HUDEP-2 (cell line): Measurements from ENCODE around the gene RCBTB1.
"Not testable (repeated sequence)": the region's sequence is repeated elsewhere in the genome, so short reads cannot be mapped to it uniquely, and the experiment has no call there.

ENCODE experiments used
- DNase-seq, 76 experiments: peaks; one replicate each; lab custom pipeline; 2025; ENCODE audit not compliant: unreplicated experiment in 76 of 76; lab: John Stamatoyannopoulos, UW

RCBTB1 gene

GRCh38 chr13:49606747-49607648, 21.6 kb upstream of the RCBTB1 start:
- peak in 73 of 76 experiments; percentile 8 to 80 (median 64) for DNase-seq

- no peak for DNase-seq
Observed at GRCh38 chr13:49604570-49604969, 19.2 kb upstream of the RCBTB1 start.

GRCh38 chr13:49602615-49603014, 17.3 kb upstream of the RCBTB1 start:
- not testable (repeated sequence) for DNase-seq

- DNase-seq: no peak
Observed at GRCh38 chr13:49602005-49602404, 16.6 kb upstream of the RCBTB1 start.

- DNase-seq: peak in 64 of 76 experiments; percentile 3 to 81 (median 34)
Observed at GRCh38 chr13:49597043-49597641, 11.8 kb upstream of the RCBTB1 start.

- peak in 8 of 76 experiments; percentile 2 to 38 (median 24) for DNase-seq
Observed at GRCh38 chr13:49596221-49596620, 10.9 kb upstream of the RCBTB1 start.

- no peak for DNase-seq
Observed at GRCh38 chr13:49594576-49594975, 9.2 kb upstream of the RCBTB1 start.

- not testable (repeated sequence) for DNase-seq
Observed at GRCh38 chr13:49593876-49594275, 8.5 kb upstream of the RCBTB1 start.

GRCh38 chr13:49590714-49591113, 5.4 kb upstream of the RCBTB1 start:
- not testable (repeated sequence) for DNase-seq

- DNase-seq: no peak
Observed at GRCh38 chr13:49587311-49587847, 2.0 kb upstream of the RCBTB1 start.

GRCh38 chr13:49586717-49587116, 1.4 kb upstream of the RCBTB1 start:
- no peak for DNase-seq

GRCh38 chr13:49584771-49585182, 581 bp downstream of the RCBTB1 start:
- DNase-seq: peak in 4 of 76 experiments; percentile 3 to 31 (median 18)

GRCh38 chr13:49580980-49581680, 4.2 kb downstream of the RCBTB1 start:
- no peak for DNase-seq

- no peak for DNase-seq
Observed at GRCh38 chr13:49579501-49579900, 5.9 kb downstream of the RCBTB1 start.

GRCh38 chr13:49571299-49572240, 13.8 kb downstream of the RCBTB1 start:
- DNase-seq: no peak

GRCh38 chr13:49569993-49570689, 15.2 kb downstream of the RCBTB1 start:
- DNase-seq: no peak

GRCh38 chr13:49567491-49567890, 17.9 kb downstream of the RCBTB1 start:
- peak in 2 of 76 experiments; percentile 21 to 22 for DNase-seq

- DNase-seq: no peak
Observed at GRCh38 chr13:49566461-49566860, 18.9 kb downstream of the RCBTB1 start.

GRCh38 chr13:49565461-49565860, 19.9 kb downstream of the RCBTB1 start:
- not testable (repeated sequence) for DNase-seq
